Activated T-cell treated with anti-CD3 and anti-CD28 coated beads for 4 hours (primary cell): ENCODE measurements around the gene IL16.

Experiments used
- DNase-seq: peaks from one replicate; pipeline ENCODE4 v3.0.0-alpha.2; 2020

IL16 gene

GRCh38 chr15:81296673-81297072 is 100.0 kb downstream of the IL16 start:
- DNase-seq = peak; percentile 40

DNA sequence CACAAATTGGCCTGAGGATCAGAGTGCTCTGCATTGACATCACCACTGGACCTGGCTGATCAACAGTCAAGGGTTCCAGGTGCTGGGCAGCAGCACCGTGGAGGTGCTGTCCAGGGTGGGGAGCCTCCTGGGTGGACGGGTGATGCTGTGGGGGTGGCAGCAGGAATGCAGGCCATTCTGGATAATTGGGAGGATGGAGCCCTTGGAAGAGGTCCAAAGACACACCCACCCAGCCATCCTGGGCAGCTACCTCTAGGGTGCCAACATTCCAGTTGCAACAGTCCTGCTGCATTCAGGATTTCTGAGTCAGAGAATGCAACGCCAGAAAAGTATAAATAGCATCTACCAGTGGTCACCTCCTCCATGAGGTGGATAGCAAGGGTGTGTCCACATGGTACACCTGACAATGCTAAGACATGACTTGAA is 100.5 kb downstream of the IL16 start:
- DNase-seq = no peak

DNA sequence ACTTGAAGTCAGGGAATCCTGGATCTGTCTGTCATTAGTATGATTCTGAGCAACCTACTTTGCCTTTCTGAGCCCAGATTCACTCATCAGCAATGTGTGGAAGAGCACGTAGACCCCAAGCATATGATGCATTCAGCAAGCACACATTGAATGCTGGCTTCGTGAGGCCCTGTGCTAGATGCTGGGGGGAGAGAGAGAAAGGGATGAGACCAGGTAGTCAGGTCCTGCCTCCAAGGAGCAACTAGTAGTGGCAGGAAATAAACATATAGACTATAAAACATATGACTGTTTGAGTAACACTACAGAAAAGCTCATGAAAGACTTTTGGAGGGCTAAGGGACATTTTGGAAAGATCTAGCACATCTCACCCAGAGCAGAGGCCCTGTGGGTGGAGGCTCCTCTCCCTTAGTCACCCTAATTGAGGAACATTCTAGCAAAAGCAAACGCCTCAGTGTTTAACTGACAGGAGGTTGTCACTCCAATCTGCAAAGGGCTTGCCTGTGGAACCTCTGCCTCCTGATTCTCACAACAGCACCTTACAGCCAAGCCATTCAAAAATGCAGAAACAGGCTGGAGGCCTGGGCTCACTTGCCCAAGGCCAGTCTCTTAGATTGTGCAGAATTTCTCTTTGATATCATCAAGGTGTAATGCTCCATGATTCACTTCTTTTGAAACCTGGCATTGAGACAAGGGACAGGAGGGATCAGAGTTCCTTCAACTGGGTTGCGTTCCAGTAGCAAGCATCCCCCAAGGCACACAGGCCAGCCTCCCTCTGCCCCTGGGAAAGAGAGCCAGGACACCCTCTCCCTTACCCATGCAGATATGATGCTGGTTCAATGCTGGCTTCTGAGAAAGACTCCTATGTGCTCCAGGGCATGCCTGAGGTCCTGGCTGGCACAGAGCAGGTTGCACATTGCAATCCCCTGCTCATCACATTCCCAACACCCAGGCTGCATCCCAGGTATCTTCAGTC is 101.2 kb downstream of the IL16 start:
- DNase-seq = no peak

DNA sequence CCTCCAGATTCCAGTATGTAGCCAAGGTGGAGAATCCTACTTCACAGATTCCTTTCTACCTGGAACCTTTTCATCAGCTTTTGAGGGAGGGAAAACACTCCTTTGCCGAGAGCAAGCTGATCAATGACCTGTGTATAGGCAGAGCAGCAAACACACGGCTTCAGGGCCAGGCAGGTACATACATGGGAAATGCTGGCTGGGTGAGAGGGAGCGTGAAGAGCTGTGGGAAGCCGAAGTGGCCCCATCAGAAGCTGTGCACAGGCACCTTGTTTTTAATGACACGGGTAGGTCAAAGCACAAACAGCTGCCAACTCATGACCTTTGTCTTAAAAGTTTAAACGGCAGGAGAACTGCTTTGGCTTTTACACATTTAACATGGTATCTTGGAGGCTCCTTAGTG is 101.9 kb downstream of the IL16 start:
- no peak for DNase-seq

DNA sequence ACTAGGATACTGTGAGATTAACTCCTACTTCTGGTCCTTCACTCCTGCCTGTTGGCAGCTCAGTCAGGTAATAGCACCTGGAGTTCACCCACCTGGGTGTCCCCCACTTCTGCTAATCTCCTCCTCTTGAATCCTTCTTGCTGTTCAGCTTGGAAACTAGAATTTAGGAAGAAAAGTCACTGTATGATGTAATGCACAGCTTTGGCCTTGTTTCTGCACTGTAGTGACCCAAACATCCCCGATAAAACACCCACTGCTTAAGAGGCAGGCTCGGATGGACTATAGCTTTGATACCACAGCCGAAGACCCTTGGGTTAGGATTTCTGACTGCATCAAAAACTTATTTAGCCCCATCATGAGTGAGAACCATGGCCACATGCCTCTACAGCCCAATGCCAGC is 102.5 kb downstream of the IL16 start:
- no peak for DNase-seq

- no peak for DNase-seq
These were observed 103.1 kb downstream of the IL16 start for GRCh38 chr15:81299630-81300273.

DNA sequence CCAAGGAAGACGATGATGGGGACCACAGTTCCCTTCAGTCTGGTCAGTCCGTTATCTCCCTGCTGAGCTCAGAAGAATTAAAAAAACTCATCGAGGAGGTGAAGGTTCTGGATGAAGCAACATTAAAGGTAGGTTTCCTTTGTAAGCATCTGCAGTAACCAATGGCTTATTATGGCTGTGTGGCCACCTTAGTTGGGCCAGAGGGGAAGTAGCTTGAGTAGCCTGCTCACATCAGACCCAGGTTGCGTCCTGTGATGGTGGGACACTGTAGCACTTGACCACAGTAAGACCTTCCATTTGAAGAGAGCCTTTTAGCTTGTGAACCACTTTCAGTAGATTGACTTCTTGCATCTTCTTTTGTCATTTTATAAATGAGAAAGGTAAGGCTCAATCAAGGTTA is 104.7 kb downstream of the IL16 start:
- no peak for DNase-seq

DNA sequence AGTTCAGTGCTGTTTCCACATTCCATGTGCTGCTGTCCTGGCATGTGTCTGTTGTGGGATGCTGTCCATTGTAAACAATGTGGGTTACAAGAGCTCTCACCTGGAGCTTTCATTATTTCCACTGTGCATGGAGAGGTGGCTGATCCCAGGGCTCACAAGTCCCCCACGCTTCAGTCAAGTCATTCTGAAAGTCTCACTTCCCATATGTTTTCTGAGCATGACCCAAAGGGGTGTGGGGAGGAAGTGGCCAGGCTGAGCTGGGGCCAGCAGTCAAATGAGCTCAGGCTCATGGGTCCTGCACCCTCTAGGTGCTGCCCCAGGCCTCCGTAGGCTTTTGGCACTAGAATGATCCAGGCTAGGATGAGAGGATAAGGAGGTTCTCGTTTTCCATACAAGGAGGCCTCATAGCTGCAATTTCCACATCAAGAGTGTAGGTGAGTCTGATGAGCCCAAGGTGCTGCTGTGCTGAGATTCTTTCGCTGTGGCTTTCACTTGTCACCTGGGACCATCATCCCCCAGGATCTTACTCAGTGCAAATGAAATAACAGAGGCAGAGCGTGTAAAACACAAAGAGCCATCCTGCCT is 105.2 kb downstream of the IL16 start:
- DNase-seq = no peak

DNA sequence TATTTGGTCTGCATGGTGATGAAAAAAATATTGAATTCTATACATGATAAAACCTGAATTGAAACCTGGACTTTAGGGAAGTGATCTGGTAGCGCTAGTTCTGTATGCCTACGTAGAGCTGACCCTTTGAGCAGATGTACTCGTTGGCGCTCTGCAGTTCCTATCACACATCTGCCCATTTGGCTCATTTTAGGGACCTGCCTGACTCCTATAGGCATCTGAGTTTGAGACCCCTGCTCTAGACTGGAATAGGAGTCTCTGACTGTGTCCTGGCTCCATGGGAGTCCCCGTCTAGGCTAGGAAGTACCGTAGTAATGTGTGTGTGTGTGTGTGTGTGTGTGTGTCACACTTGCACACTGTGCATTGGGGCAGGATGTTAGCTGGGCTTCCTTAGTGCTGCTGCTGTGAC is 106.0 kb downstream of the IL16 start:
- no peak for DNase-seq

GRCh38 chr15:81303244-81304225 is 106.9 kb downstream of the IL16 start:
- DNase-seq = no peak

- no peak for DNase-seq
These were observed 107.5 kb downstream of the IL16 start for GRCh38 chr15:81304226-81304625.

DNA sequence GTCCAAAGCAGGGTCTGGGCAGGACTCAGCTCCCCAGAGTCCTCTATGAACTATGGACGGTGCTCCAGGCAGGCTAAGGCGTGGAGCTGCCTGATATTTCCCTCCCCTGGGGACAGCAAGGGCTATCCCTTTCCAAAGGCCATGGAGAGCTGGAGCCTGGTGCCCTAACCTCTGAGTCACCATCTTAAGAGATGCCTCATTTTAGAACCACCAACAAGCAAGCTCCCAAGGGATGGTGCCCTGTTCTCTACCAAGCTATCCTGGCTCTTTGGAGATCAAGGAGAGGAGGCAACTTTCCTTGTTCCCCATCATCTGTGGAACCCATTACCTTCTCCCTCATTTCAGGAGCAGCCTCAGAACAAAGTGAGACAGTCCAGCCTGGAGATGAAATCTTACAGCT is 111.6 kb downstream of the IL16 start:
- no peak for DNase-seq

GRCh38 chr15:81309647-81310450 is 113.2 kb downstream of the IL16 start:
- DNase-seq = no peak

- no peak for DNase-seq
These were observed 113.8 kb downstream of the IL16 start for GRCh38 chr15:81310480-81310879.

DNA sequence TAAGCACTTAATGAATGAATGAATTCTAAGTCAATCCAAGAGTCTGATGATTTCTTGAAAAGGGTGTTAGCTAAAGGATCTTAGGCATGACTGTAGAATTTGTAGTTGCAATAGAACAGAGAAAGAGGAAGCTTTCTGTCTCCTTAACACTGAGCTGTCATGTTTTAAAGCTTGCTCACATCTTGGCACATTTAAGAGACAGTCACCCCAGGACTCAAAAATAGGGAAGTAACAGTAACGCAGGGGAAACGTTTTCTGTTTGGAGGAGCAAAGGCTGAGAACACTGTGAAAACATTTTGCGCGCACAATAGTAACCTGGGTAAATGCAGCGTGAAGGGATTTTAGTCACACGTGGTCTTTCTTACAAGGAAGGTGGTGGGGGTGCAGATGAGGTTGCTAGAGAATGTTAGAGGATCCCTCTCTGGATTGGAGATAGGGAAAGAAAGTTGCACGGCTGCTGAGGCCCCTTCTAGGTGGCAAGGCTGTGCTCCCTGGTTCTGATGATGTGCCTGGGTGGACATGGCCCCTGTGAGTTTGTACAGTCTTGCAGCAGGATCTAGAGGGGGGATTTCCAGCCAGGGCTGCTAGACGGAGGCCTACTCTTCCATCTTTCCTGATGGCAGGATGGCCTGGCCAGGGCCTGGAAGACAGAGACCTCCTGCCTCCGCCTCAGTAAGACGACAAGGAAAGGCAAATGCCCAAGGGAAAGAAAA is 115.2 kb downstream of the IL16 start:
- no peak for DNase-seq

- DNase-seq = no peak
These were observed 116.3 kb downstream of the IL16 start for GRCh38 chr15:81312790-81313543.

DNA sequence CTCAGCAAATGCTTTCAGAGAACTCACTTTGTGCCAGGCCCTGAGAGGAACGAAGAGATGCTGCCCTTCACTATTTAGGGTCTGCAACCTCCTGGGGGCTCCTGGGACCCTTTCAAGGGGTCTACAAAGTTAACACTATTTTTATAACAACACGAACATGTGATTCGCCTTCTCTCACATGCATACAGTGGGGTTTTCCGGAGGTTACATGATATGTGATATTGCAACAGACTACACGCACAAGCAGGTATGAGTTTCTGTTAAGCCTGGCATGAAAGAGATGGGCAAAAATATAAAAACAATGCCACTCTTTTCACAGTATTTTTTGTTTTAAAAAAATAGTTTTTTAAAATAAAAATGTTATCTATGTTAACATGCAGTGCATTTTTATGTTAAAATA is 117.0 kb downstream of the IL16 start:
- no peak for DNase-seq

GRCh38 chr15:81314378-81314777 is 117.7 kb downstream of the IL16 start:
- DNase-seq = no peak

- no peak for DNase-seq
These were observed 118.9 kb downstream of the IL16 start for GRCh38 chr15:81315452-81316175.

- DNase-seq = no peak
These were observed 119.6 kb downstream of the IL16 start for GRCh38 chr15:81316267-81316666.
